H1 (cell line): Measurements from ENCODE around the gene PTPRD. TPM values are rescaled to one million over a fixed set of nuclear protein-coding genes. Genes with fewer than 3 reads are reported as not detected.

Experiments used
- CTCF ChIA-PET: fragments of 300-600 bp; sonication (Branson Sonifier 250); formaldehyde crosslinking; loops from one replicate; lab custom pipeline; 2021; ENCODE audit not compliant: partially characterized antibody; lab: Charles Lee
- POLR2A ChIA-PET: fragments of 300-600 bp; sonication (Branson Sonifier 250); formaldehyde crosslinking; loops from one replicate; lab custom pipeline; 2021; ENCODE audit warnings: inconsistent platforms; ENCODE audit not compliant: partially characterized antibody; lab: Charles Lee
- DNase-seq, 2 experiments: peaks; one replicate each; pipeline versions ENCODE4 v3.0.0 to v3.0.0-alpha.2; 2010 to 2022; ENCODE audit warnings: low spot score in 2 of 2, low read depth in 1 of 2, mixed read lengths in 1 of 2
- FAIRE-seq: peaks from 2 replicates; lab custom pipeline; 2011; peaks lifted over from hg19 to GRCh38; lab: Jason Lieb, UNC
- H2AFZ ChIP-seq: 2 replicates; pipeline ENCODE4 v1.8.1; 2012; ENCODE audit warnings: low read length, inconsistent platforms
- H2AK5ac ChIP-seq: 2 replicates; pipeline ENCODE4 v1.6.1; 2013; ENCODE audit warnings: low read depth, low read length
- H2BK120ac ChIP-seq: replicated peaks from 2 replicates; pipeline ENCODE3; 2013; ENCODE audit warnings: low read depth, low read length, inconsistent platforms
- H2BK12ac ChIP-seq: 2 replicates; pipeline ENCODE4 v1.6.1; 2013; ENCODE audit warnings: low read depth, low read length
- H2BK15ac ChIP-seq: 2 replicates; pipeline ENCODE4 v1.6.1; 2013; ENCODE audit warnings: low read length
- H2BK20ac ChIP-seq: 2 replicates; pipeline ENCODE4 v1.6.1; 2013; ENCODE audit warnings: low read length
- H2BK5ac ChIP-seq: 2 replicates; pipeline ENCODE4 v1.6.1; 2013; ENCODE audit warnings: low read depth, low read length
- H3K14ac ChIP-seq: 2 replicates; pipeline ENCODE4 v1.6.1; 2013; ENCODE audit warnings: inconsistent platforms; ENCODE audit not compliant: insufficient read length
- H3K18ac ChIP-seq: 2 replicates; pipeline ENCODE4 v1.6.1; 2013; ENCODE audit warnings: low read length; ENCODE audit errors: extremely low read depth
- H3K23ac ChIP-seq: 2 replicates; pipeline ENCODE4 v1.6.1; 2013; ENCODE audit warnings: inconsistent platforms; ENCODE audit not compliant: insufficient read length
- H3K23me2 ChIP-seq: 2 replicates; pipeline ENCODE4 v1.6.1; 2013; ENCODE audit warnings: low read depth, low read length
- H3K27ac ChIP-seq: 2 replicates; pipeline ENCODE4 v1.6.1; 2011; ENCODE audit warnings: low read depth, low read length, inconsistent platforms
- H3K27me3 ChIP-seq, 4 experiments: replicated peaks in 1 of 4; 1 replicate in 1 of 4; 2 replicates in 3 of 4; pipeline versions ENCODE4 v1.6.1 to v1.8.1; 2011 to 2013; ENCODE audit warnings: low read length in 3 of 4, mild to moderate bottlenecking in 3 of 4, inconsistent platforms in 2 of 4, mixed read lengths in 2 of 4, moderate library complexity in 1 of 4; ENCODE audit not compliant: control insufficient read depth in 3 of 4, insufficient read depth in 3 of 4; ENCODE audit errors: extremely low read depth in 1 of 4
- H3K36me3 ChIP-seq, 4 experiments: 2 replicates each; pipeline versions ENCODE4 v1.6.1 to v1.8.1; 2011 to 2013; ENCODE audit warnings: mild to moderate bottlenecking in 4 of 4, low read length in 3 of 4, moderate library complexity in 2 of 4, control low read depth in 1 of 4, inconsistent platforms in 1 of 4; ENCODE audit not compliant: insufficient read depth in 4 of 4, control insufficient read depth in 2 of 4
- H3K4ac ChIP-seq: replicated peaks from 2 replicates; pipeline ENCODE3; 2013; ENCODE audit warnings: low read length, low read depth, mixed read lengths, inconsistent platforms; ENCODE audit not compliant: insufficient read length
- H3K4me1 ChIP-seq, 4 experiments: replicated peaks in 1 of 4; 1 replicate in 1 of 4; 2 replicates in 3 of 4; pipeline versions ENCODE4 v1.6.1 to v1.8.1; 2011 to 2013; ENCODE audit warnings: low read length in 3 of 4, inconsistent platforms in 2 of 4, mixed read lengths in 1 of 4; ENCODE audit not compliant: insufficient read depth in 4 of 4, control insufficient read depth in 3 of 4
- H3K4me2 ChIP-seq, 2 experiments: 2 replicates each; pipeline versions ENCODE4 v1.6.1 to v1.8.1; 2011 to 2013; ENCODE audit warnings: low read depth in 2 of 2, low read length in 2 of 2, control low read depth in 1 of 2, inconsistent platforms in 1 of 2, mild to moderate bottlenecking in 1 of 2; ENCODE audit not compliant: insufficient read depth in 1 of 2
- H3K4me3 ChIP-seq, 4 experiments: fragments of 200-600, 300-600 bp in 1 of 4; sonication (generic), shearing (Covaris generic), sonication (Bioruptor Twin) in 1 of 4; 2 replicates each; pipeline versions ENCODE4 v1.5.1 to v1.8.1; 2011 to 2016; ENCODE audit warnings: low read length in 4 of 4, low read depth in 3 of 4, control low read depth in 2 of 4, inconsistent platforms in 2 of 4, mild to moderate bottlenecking in 2 of 4, mixed read lengths in 1 of 4, moderate library complexity in 1 of 4; ENCODE audit not compliant: insufficient read depth in 2 of 4; ENCODE audit errors: extremely low read depth in 1 of 4
- H3K56ac ChIP-seq: replicated peaks from 2 replicates; pipeline ENCODE3; 2013; ENCODE audit warnings: low read depth, mild to moderate bottlenecking, mixed read lengths, low read length, inconsistent platforms; ENCODE audit not compliant: insufficient read length
- H3K79me1 ChIP-seq: 2 replicates; pipeline ENCODE4 v1.6.1; 2013; ENCODE audit warnings: low read depth, low read length, control low read depth
- H3K79me2 ChIP-seq, 2 experiments: 2 replicates each; pipeline versions ENCODE4 v1.6.1 to v1.8.1; 2012 to 2013; ENCODE audit warnings: low read length in 2 of 2, mild to moderate bottlenecking in 2 of 2, inconsistent platforms in 1 of 2; ENCODE audit not compliant: insufficient read depth in 2 of 2, control insufficient read depth in 1 of 2
- H3K9ac ChIP-seq, 4 experiments: replicated peaks in 1 of 4; 1 replicate in 1 of 4; 2 replicates in 3 of 4; pipeline versions ENCODE4 v1.6.1 to v1.8.1; 2011 to 2013; ENCODE audit warnings: low read depth in 3 of 4, low read length in 3 of 4, control low read depth in 2 of 4, mild to moderate bottlenecking in 2 of 4, moderate library complexity in 2 of 4, inconsistent platforms in 1 of 4; ENCODE audit errors: extremely low read depth in 1 of 4
- H3K9me3 ChIP-seq, 2 experiments: 2 replicates each; pipeline versions ENCODE4 v1.6.1 to v1.8.1; 2012 to 2013; ENCODE audit warnings: mild to moderate bottlenecking in 2 of 2, moderate library complexity in 2 of 2, control low read depth in 1 of 2, inconsistent platforms in 1 of 2, low read depth in 1 of 2, low read length in 1 of 2, mixed read lengths in 1 of 2; ENCODE audit not compliant: insufficient read depth in 2 of 2
- H4K20me1 ChIP-seq, 2 experiments: replicated peaks in 1 of 2; 2 replicates each; pipeline versions ENCODE3 to v1.8.1; 2011 to 2013; ENCODE audit warnings: inconsistent platforms in 2 of 2, low read length in 2 of 2, mild to moderate bottlenecking in 1 of 2; ENCODE audit not compliant: insufficient read depth in 2 of 2, control insufficient read depth in 1 of 2
- H4K5ac ChIP-seq: 2 replicates; pipeline ENCODE4 v1.6.1; 2013; ENCODE audit warnings: low read length, low read depth, mixed read lengths, inconsistent platforms; ENCODE audit not compliant: insufficient read length
- H4K8ac ChIP-seq: 2 replicates; pipeline ENCODE4 v1.8.0; 2013; ENCODE audit warnings: mild to moderate bottlenecking, moderate library complexity, low read length, inconsistent platforms; ENCODE audit not compliant: insufficient read depth; ENCODE audit errors: extremely low read depth
- H4K91ac ChIP-seq: replicated peaks from 2 replicates; pipeline ENCODE3; 2013; ENCODE audit warnings: low read length, mixed read lengths, inconsistent platforms; ENCODE audit not compliant: insufficient read length
- EZH2 ChIP-seq: fragments of 200-600 bp; sonication (generic); IDR thresholded peaks from 2 replicates; pipeline ENCODE4 v1.7.1; 2012; ENCODE audit warnings: low read depth, mild to moderate bottlenecking, moderate library complexity, low read length, inconsistent platforms; ENCODE audit not compliant: severe bottlenecking
- YY1 ChIP-seq: IDR thresholded peaks from 2 replicates; pipeline ENCODE4 v1.6.1; 2011; ENCODE audit warnings: low read depth, mild to moderate bottlenecking, low read length
- WGBS, 2 experiments: shearing (Covaris generic) in 1 of 2; methylation state at CpG; one replicate each; pipeline versions ENCODE4 v1.1.6 to v1.1.7; 2013 to 2015; ENCODE audit warnings: low lambda C conversion rate in 2 of 2, mixed read lengths in 2 of 2, inconsistent platforms in 1 of 2, low coverage in 1 of 2, missing lambda C conversion rate in 1 of 2; ENCODE audit not compliant: insufficient replicate concordance in 2 of 2, insufficient coverage in 1 of 2, insufficient read length in 1 of 2; ENCODE audit errors: extremely low coverage in 1 of 2, missing lambda C conversion rate in 1 of 2; 5-methylcytosine and 5-hydroxymethylcytosine counted together
- polyA plus RNA-seq, 7 experiments: library from polyadenylated mRNA; depleted of rRNA in 3 of 7; stranded (reverse) in 5 of 7; unstranded in 2 of 7; fragments of >200 nt in 5 of 7; fragments of 200-250 nt in 2 of 7; gene quantifications; 1 replicate in 5 of 7; 2 replicates in 1 of 7; 4 replicates in 1 of 7; pipeline versions ENCODE4 v1.2.1 to v1.2.3, GENCODE V29; 2011 to 2013; ENCODE audit warnings: missing spikeins in 2 of 7, mixed read lengths in 2 of 7
- total RNA-seq: library from RNA; stranded (reverse); fragmentation: NEBNext Ultra II Directional; extraction: Animal tissue kit (Norgen Biotek cat#: 25700); gene quantifications from 2 replicates; pipeline ENCODE4 v1.2.1, GENCODE V29; 2021
- TF ChIP-seq, protein P1 (sequence below): IDR thresholded peaks from 2 replicates; pipeline ENCODE4 v1.6.1; 2012; ENCODE audit warnings: inconsistent platforms

The PTPRD gene
- total and polyA plus RNA-seq, 2 of the 8 experiments (the other 6 are each of a cell fraction or from before 2014, with no cell fraction given) = 17.2 to 77.0 TPM

DNA sequence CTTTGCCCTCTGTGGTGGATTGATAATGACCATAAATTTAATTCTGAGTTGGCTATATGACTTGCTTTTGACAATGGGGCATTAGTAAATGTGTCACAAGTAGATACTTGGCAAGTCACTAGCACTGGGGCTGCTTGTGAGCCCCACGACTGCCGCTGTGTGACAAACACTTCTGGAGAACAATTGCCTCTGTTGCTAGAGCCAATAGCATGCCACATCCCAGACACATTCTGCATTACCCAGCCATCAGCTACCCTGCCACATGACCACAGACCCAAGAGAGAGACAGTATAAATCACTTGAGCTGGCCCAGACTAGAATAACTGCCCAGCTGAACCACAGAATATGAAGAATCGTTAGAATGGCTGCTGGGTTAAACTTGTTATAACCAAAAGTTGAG is 2060.1 kb downstream of the PTPRD start:
- Histone ChIP-seq H3K4me2 (no peak overlapping the region), H3K14ac (no peak overlapping the region), H3K27ac (no peak overlapping the region), H3K18ac (no peak overlapping the region), H3K9ac (no peak overlapping the region), H2AK5ac (no peak overlapping the region), H3K23me2 (no peaks in the 10 kb centered on the region), H2BK120ac (no peak overlapping the region), H3K27me3 (no peaks in the 10 kb centered on the region), H3K36me3 (no peaks in the 10 kb centered on the region), H3K79me2 (no peaks in the 10 kb centered on the region), H4K20me1 (no peaks in the 10 kb centered on the region), H2BK12ac (no peak overlapping the region), H3K4me3 (no peak overlapping the region), H2BK20ac (no peak overlapping the region), H4K5ac (no peak overlapping the region), H4K91ac (no peak overlapping the region), H3K9me3 (no peaks in the 10 kb centered on the region), H3K4me1 (no peaks in the 10 kb centered on the region), H2BK5ac (no peak overlapping the region), H3K56ac (no peak overlapping the region), H3K79me1 (no peaks in the 10 kb centered on the region; the same call in 1 of the 2 replicates), H3K23ac (no peak overlapping the region), H4K8ac (no peak overlapping the region), H3K4ac (no peak overlapping the region), H2AFZ (no peak overlapping the region), H2BK15ac (no peak overlapping the region)
- FAIRE-seq (no peak), DNase-seq (no peak)
- TF ChIP-seq EZH2 (no peak), YY1 (no peak)
- TF ChIP-seq, protein P1, sequence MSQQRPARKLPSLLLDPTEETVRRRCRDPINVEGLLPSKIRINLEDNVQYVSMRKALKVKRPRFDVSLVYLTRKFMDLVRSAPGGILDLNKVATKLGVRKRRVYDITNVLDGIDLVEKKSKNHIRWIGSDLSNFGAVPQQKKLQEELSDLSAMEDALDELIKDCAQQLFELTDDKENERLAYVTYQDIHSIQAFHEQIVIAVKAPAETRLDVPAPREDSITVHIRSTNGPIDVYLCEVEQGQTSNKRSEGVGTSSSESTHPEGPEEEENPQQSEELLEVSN = no peak
- ChIA-PET CTCF (no interaction called here), POLR2A (no interaction called here)
- 89% methylated on average over 3 of the region's 3 CpGs; no CpG with 5 or more reads in 1 of the 2 experiments for WGBS, 2 experiments
